ENCODE results near the gene ATOX1. TPM values are rescaled to one million over a fixed set of nuclear protein-coding genes. Genes with fewer than 3 reads are reported as not detected.

The ATOX1 gene
- polyA plus RNA-seq, 1 of the 3 experiments (the other 2 are of a cell fraction): 497 TPM

- Histone ChIP-seq H3K4me3 (ENCODE audit: low read depth in 2 of 2, low read length in 1 of 2) (no peak overlapping the region), H3K27me3 (ENCODE audit: insufficient read depth) (no peaks in the 10 kb centered on the region), H3K9ac (no peak overlapping the region), H3K9me3 (no peaks in the 10 kb centered on the region), H3K27ac (ENCODE audit: low read depth in 2 of 2, low read length in 1 of 2) (no peak overlapping the region), H3K79me2 (ENCODE audit: insufficient read depth) (peaks cover 93% of the 10 kb centered on the region), H2AFZ (ENCODE audit: low read depth) (no peak overlapping the region), H3K9me2 (no peaks in the 10 kb centered on the region), H3K4me2 (no peak overlapping the region), H3K4me1 (ENCODE audit: control insufficient read depth in 1 of 2, insufficient read depth in 2 of 2, low read depth in 1 of 2, low read length in 1 of 2) (peaks cover 0 to 7% of the 10 kb centered on the region in 2 experiments; a peak in 1 of 4 replicates), H4K20me1 (ENCODE audit: insufficient read depth) (peaks cover 9% of the 10 kb centered on the region), H3F3A (replicated peaks; ENCODE audit: insufficient read depth) (peaks cover 22% of the 10 kb centered on the region), H3K36me3 (replicated peaks in 1 of 2; ENCODE audit: control insufficient read depth in 1 of 2, insufficient read depth in 2 of 2, low read length in 1 of 2) (peaks cover 77 to 84% of the 10 kb centered on the region in 2 experiments)
- no peak for DNase-seq
- ChIA-PET POLR2A (no interaction called here), CTCF (interaction anchor here (1.2 to 1.3 kb wide), 2 partner anchors 10 to 337 kb away, joined by 4 to 5 read pairs; no protein-coding TSS in a partner anchor)
- WGBS (ENCODE audit: low lambda C conversion rate): 99% methylated on average over 3 of the region's 3 CpGs
- TF ChIP-seq IRF3 (IDR thresholded peaks at IDR 0.05; ENCODE audit: low read depth, low read length): no peak
- TF ChIP-seq JUND (IDR thresholded peaks at IDR 0.05): 0 out of 2 replicates have a peak, but pooled peaks have one; percentile 13
Measured at GRCh38 chr5:151805414-151806223, 47.2 kb upstream of the ATOX1 start.

- H3K9ac ChIP-seq: no peak overlapping the region
- peaks cover 33% of the 10 kb centered on the region for H3F3A ChIP-seq (replicated peaks; ENCODE audit: insufficient read depth)
- ChIA-PET POLR2A (interaction anchor here (0.6 kb wide), 1 partner anchor 104 kb away, joined by 3 read pairs; no protein-coding TSS in a partner anchor), CTCF (interaction anchor here (1.1 kb wide), 1 partner anchor 10 kb away, joined by 3 read pairs; no protein-coding TSS in a partner anchor)
- 98% methylated on average over 2 of the region's 2 CpGs for WGBS (ENCODE audit: low lambda C conversion rate)
- peaks cover 73 to 91% of the 10 kb centered on the region in 2 experiments for H3K36me3 ChIP-seq (replicated peaks in 1 of 2; ENCODE audit: control insufficient read depth in 1 of 2, insufficient read depth in 2 of 2, low read length in 1 of 2)
- peaks cover 94% of the 10 kb centered on the region for H3K79me2 ChIP-seq (ENCODE audit: insufficient read depth)
- H3K9me3 ChIP-seq: no peaks in the 10 kb centered on the region
- no peaks in the 10 kb centered on the region for H3K9me2 ChIP-seq
- H4K20me1 ChIP-seq (ENCODE audit: insufficient read depth): peaks cover 31% of the 10 kb centered on the region
- TF ChIP-seq NRF1 (IDR thresholded peaks at IDR 0.05; ENCODE audit: low read depth, low read length) (no peak), MXI1 (IDR thresholded peaks at IDR 0.05; ENCODE audit: low read depth, low read length) (no peak), RXRA (IDR thresholded peaks at IDR 0.05; ENCODE audit: borderline replicate concordance, low read depth) (no peak), FOXJ3 (CRISPR knock-in tag; IDR thresholded peaks at IDR 0.05) (no peak)
- H3K27me3 ChIP-seq (ENCODE audit: insufficient read depth): no peaks in the 10 kb centered on the region
- H2AFZ ChIP-seq (ENCODE audit: low read depth): no peak overlapping the region
- H3K4me1 ChIP-seq (ENCODE audit: control insufficient read depth in 1 of 2, insufficient read depth in 2 of 2, low read depth in 1 of 2, low read length in 1 of 2): peaks cover 0 to 8% of the 10 kb centered on the region in 2 experiments; a peak in 1 of 4 replicates
- DNase-seq: no peak
- no peak overlapping the region for H3K4me3 ChIP-seq (ENCODE audit: low read depth in 2 of 2, low read length in 1 of 2)
- no peak overlapping the region for H3K27ac ChIP-seq (ENCODE audit: low read depth in 2 of 2, low read length in 1 of 2)
- H3K4me2 ChIP-seq: no peak overlapping the region
Measured at GRCh38 chr5:151800532-151800931, 42.1 kb upstream of the ATOX1 start.

- 58% methylated on average over 3 of the region's 3 CpGs for WGBS (ENCODE audit: low lambda C conversion rate)
- Histone ChIP-seq H3K4me1 (ENCODE audit: control insufficient read depth in 1 of 2, insufficient read depth in 2 of 2, low read depth in 1 of 2, low read length in 1 of 2) (peaks cover 0 to 6% of the 10 kb centered on the region in 2 experiments; a peak in 1 of 4 replicates), H3K36me3 (replicated peaks in 1 of 2; ENCODE audit: control insufficient read depth in 1 of 2, insufficient read depth in 2 of 2, low read length in 1 of 2) (peaks cover 71 to 91% of the 10 kb centered on the region in 2 experiments), H3K4me2 (no peak overlapping the region), H2AFZ (ENCODE audit: low read depth) (no peak overlapping the region), H3K27me3 (ENCODE audit: insufficient read depth) (no peaks in the 10 kb centered on the region), H3F3A (replicated peaks; ENCODE audit: insufficient read depth) (peaks cover 36% of the 10 kb centered on the region), H3K9me3 (no peaks in the 10 kb centered on the region), H4K20me1 (ENCODE audit: insufficient read depth) (peaks cover 32% of the 10 kb centered on the region), H3K9me2 (no peaks in the 10 kb centered on the region), H3K4me3 (ENCODE audit: low read depth in 2 of 2, low read length in 1 of 2) (no peak overlapping the region), H3K9ac (no peak overlapping the region), H3K27ac (ENCODE audit: low read depth in 2 of 2, low read length in 1 of 2) (peak overlapping the region in 1 of 2 experiments; percentile 8; a peak in 1 of 4 replicates), H3K79me2 (ENCODE audit: insufficient read depth) (peaks cover 95% of the 10 kb centered on the region)
- POLR2A ChIA-PET: no interaction called here
- TF ChIP-seq FOSL2 (IDR thresholded peaks at IDR 0.05; ENCODE audit: borderline replicate concordance, low read depth) (peak; percentile 24; the same call in 1 of the 2 replicates), EZH2phosphoT487 (IDR thresholded peaks at IDR 0.05; ENCODE audit: borderline replicate concordance, low read depth) (no peak)
- no peak for DNase-seq
- CTCF ChIA-PET: interaction anchor here (1.1 kb wide), 1 partner anchor 11 kb away, joined by 3 read pairs; no protein-coding TSS in a partner anchor
Measured at GRCh38 chr5:151799407-151799806, 41.0 kb upstream of the ATOX1 start.

Data from SK-N-SH (cell line).